ENCODE results near the gene ZSCAN18. TPM values are rescaled to one million over a fixed set of nuclear protein-coding genes. Genes with fewer than 3 reads are reported as not detected.

Gene ZSCAN18
- total RNA-seq, 2 experiments from 2014 or later: 18.8 to 19.1 TPM

DNA sequence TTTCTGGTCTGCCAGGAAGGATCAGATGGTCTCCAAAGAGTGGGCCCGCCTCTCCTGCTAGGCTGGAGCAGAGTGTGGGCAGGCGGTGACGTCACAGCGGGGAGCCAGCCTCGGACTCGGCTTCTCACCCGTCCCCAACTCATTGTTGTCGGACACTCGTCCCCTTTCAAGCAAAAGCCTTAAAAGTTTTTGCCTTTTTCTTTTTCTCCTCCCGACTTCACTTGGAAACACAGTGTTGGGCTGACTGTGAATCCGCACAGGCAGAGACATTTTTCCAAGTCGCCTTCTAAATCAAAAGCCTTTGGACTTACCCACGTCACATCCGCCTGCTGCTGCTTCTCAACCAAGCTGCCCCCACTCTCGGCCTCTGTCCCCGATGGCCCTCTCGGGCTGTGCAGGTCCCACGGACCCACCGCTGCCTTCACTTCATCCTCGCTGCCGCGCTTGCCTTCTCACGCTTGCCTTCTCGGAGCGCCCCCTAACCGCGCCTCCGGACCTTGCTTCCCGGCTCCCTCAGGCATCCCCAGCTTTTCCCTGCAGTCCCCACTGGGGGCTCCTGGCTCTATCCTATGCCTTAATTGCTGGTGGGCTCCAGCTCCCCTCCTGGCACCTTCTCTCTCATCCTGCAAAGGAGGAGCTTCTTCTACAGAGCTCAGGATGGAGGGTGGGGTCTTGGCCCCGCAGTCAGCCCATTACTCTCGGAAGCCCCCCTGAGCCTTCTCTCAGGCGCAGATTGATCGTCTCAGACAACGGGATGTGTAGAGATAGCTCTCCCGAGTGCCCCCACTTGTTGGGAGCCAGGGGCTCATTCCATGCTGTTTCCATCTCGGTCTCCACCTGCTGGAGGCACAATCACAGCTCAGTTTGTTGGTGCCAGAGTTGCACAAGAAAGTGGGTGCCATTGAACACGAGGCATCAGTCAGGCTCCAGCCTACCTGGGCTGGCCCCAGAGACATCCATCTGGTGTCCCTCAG is 42.8 kb downstream of the ZSCAN18 start:
- ATAC-seq: no peak
- Mint-ChIP-seq H3K4me3 (peak overlapping the region; percentile 31), H3K27ac (no peak overlapping the region), H3K27me3 (ENCODE audit: low read depth) (no peaks in the 10 kb centered on the region), H3K4me1 (ENCODE audit: low read depth) (peaks cover 7% of the 10 kb centered on the region), H3K36me3 (ENCODE audit: low read depth) (peaks cover 29% of the 10 kb centered on the region), H3K9me3 (ENCODE audit: insufficient read depth) (peaks cover 40% of the 10 kb centered on the region)
- ChIA-PET POLR2A (no interaction called here), CTCF (no interaction called here)
- DNase-seq: no peak

- H3K9me3 Mint-ChIP-seq (ENCODE audit: insufficient read depth): peaks cover 44% of the 10 kb centered on the region
- H3K27ac Mint-ChIP-seq: no peak overlapping the region
- DNase-seq (no peak), ATAC-seq (no peak)
- no peaks in the 10 kb centered on the region for H3K27me3 Mint-ChIP-seq (ENCODE audit: low read depth)
- CTCF ChIA-PET: no interaction called here
- no peak overlapping the region for H3K4me3 Mint-ChIP-seq
- POLR2A ChIA-PET: no interaction called here
- peaks cover 20% of the 10 kb centered on the region for H3K36me3 Mint-ChIP-seq (ENCODE audit: low read depth)
- H3K4me1 Mint-ChIP-seq (ENCODE audit: low read depth): peaks cover 3% of the 10 kb centered on the region
Observed at GRCh38 chr19:58053480-58054156, 44.4 kb downstream of the ZSCAN18 start.

DNA sequence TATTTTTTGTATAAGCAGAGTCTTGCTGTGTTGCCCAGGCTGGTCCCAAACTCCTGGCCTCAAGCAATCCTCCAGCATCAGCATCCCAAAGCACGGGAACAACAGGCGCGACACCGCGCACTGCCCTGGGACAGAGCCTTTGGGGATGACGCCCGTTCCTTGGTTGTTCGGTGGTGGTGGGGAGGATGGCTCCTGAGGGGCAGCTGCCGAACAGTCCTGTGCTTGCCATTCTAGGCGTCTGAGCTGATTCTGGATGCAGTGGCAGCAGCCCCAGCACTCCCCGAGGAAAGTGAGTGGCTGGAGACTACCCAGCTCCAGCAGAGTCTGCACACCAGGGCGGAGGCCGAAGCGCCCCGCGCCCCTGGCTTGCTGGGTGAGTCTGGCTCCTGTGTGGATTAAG is 45.8 kb downstream of the ZSCAN18 start:
- H3K4me3 Mint-ChIP-seq: no peak overlapping the region
- POLR2A ChIA-PET: no interaction called here
- CTCF ChIA-PET: no interaction called here
- H3K4me1 Mint-ChIP-seq (ENCODE audit: low read depth): peaks cover 3% of the 10 kb centered on the region
- DNase-seq (no peak), ATAC-seq (no peak)
- H3K36me3 Mint-ChIP-seq (ENCODE audit: low read depth): peaks cover 15% of the 10 kb centered on the region
- no peak overlapping the region for H3K27ac Mint-ChIP-seq
- no peaks in the 10 kb centered on the region for H3K27me3 Mint-ChIP-seq (ENCODE audit: low read depth)
- peaks cover 41% of the 10 kb centered on the region for H3K9me3 Mint-ChIP-seq (ENCODE audit: insufficient read depth)

- DNase-seq (no peak), ATAC-seq (no peak)
- H3K27me3 Mint-ChIP-seq (ENCODE audit: low read depth): no peaks in the 10 kb centered on the region
- ChIA-PET POLR2A (no interaction called here), CTCF (no interaction called here)
- H3K9me3 Mint-ChIP-seq (ENCODE audit: insufficient read depth): peaks cover 40% of the 10 kb centered on the region
- H3K27ac Mint-ChIP-seq: no peak overlapping the region
- H3K4me1 Mint-ChIP-seq (ENCODE audit: low read depth): no peaks in the 10 kb centered on the region
- H3K36me3 Mint-ChIP-seq (ENCODE audit: low read depth): peaks cover 7% of the 10 kb centered on the region
- H3K4me3 Mint-ChIP-seq: no peak overlapping the region
Observed at GRCh38 chr19:58047672-58048071, 50.4 kb downstream of the ZSCAN18 start.

GRCh38 chr19:58046856-58047255 is 51.2 kb downstream of the ZSCAN18 start:
- Mint-ChIP-seq H3K27me3 (ENCODE audit: low read depth) (no peaks in the 10 kb centered on the region), H3K4me3 (no peak overlapping the region), H3K27ac (no peak overlapping the region), H3K4me1 (ENCODE audit: low read depth) (no peaks in the 10 kb centered on the region), H3K9me3 (ENCODE audit: insufficient read depth) (peaks cover 44% of the 10 kb centered on the region), H3K36me3 (ENCODE audit: low read depth) (peaks cover 6% of the 10 kb centered on the region)
- ChIA-PET CTCF (no interaction called here), POLR2A (no interaction called here)
- DNase-seq (no peak), ATAC-seq (no peak)

GRCh38 chr19:58045411-58046050 is 52.5 kb downstream of the ZSCAN18 start:
- Mint-ChIP-seq H3K9me3 (ENCODE audit: insufficient read depth) (peaks cover 53% of the 10 kb centered on the region), H3K27ac (no peak overlapping the region), H3K4me3 (no peak overlapping the region), H3K36me3 (ENCODE audit: low read depth) (peaks cover 3% of the 10 kb centered on the region), H3K27me3 (ENCODE audit: low read depth) (no peaks in the 10 kb centered on the region), H3K4me1 (ENCODE audit: low read depth) (no peaks in the 10 kb centered on the region)
- DNase-seq (no peak), ATAC-seq (no peak)
- ChIA-PET CTCF (no interaction called here), POLR2A (no interaction called here)

DNA sequence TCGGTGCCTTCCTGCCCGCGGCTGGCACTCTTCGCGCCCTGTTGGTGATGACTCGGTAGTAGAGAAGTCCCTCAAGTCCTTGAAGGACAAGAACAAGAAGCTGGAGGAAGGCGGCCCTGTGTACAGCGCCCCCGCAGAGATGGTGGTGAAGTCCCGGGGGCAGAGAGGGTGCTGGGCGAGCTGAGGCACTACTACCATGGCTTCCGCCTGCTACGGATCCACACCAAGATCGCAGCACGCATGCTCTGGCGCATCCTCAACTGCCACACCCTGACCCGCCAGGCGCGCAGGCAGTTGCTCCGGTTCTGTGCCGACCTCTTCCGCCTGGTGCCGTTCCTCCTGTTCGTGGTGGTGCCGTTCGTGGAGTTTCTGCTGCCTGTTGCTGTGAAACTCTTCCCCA is 53.1 kb downstream of the ZSCAN18 start:
- Mint-ChIP-seq H3K27ac (no peak overlapping the region), H3K4me3 (no peak overlapping the region), H3K9me3 (ENCODE audit: insufficient read depth) (peaks cover 54% of the 10 kb centered on the region), H3K4me1 (ENCODE audit: low read depth) (no peaks in the 10 kb centered on the region), H3K27me3 (ENCODE audit: low read depth) (no peaks in the 10 kb centered on the region), H3K36me3 (ENCODE audit: low read depth) (peaks cover 3% of the 10 kb centered on the region)
- DNase-seq (no peak), ATAC-seq (no peak)
- POLR2A ChIA-PET: no interaction called here
- CTCF ChIA-PET: no interaction called here

GRCh38 chr19:58044391-58044790 is 53.6 kb downstream of the ZSCAN18 start:
- no peak for DNase-seq
- H3K4me3 Mint-ChIP-seq: no peak overlapping the region
- ChIA-PET POLR2A (no interaction called here), CTCF (no interaction called here)
- H3K36me3 Mint-ChIP-seq (ENCODE audit: low read depth): peaks cover 3% of the 10 kb centered on the region
- no peak overlapping the region for H3K27ac Mint-ChIP-seq
- H3K27me3 Mint-ChIP-seq (ENCODE audit: low read depth): no peaks in the 10 kb centered on the region
- H3K4me1 Mint-ChIP-seq (ENCODE audit: low read depth): no peaks in the 10 kb centered on the region
- ATAC-seq: no peak
- peaks cover 50% of the 10 kb centered on the region for H3K9me3 Mint-ChIP-seq (ENCODE audit: insufficient read depth)

DNA sequence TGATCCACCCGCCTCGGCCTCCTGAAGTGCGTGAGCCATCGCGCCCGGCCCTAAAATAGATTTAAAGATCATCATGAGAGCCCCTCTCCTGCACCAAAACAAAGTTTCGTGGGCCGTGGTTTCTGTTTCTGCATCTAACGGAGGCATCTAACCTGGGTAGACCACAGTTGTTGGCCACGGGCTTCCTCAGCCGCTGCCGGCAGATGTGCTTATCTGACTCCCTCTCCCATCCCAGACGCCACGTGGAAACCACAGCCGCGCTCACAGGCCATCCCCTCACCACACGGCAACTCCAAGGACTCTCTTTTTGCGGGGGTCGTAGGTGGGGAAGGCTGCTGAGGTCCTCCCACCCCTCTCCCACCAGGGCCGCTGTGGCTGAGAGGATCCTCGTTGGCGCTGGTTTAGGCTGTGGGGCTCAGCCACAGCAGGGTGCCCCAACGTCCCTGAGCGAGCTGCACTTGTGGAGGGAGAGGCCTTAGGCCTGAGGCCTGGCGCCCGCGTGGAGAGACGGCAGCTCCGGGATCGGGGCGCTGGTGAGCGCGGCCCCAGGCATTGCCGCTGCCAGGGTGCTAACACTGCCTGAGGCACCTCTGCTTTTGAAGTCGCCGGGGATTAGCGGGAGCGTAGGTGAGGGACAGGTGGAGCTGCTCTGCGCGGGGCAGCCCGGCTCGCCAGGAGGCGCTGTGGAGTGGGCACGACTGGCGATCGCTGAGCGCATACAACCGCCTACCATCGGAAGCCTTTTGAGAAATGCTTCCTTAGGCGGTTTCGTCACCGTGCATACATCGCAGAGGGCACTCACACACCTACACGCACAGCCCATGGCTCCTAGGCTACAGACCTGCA is 55.3 kb downstream of the ZSCAN18 start:
- Mint-ChIP-seq H3K27me3 (ENCODE audit: low read depth) (no peaks in the 10 kb centered on the region), H3K9me3 (ENCODE audit: insufficient read depth) (peaks cover 49% of the 10 kb centered on the region), H3K4me1 (ENCODE audit: low read depth) (no peaks in the 10 kb centered on the region), H3K36me3 (ENCODE audit: low read depth) (peaks cover 5% of the 10 kb centered on the region), H3K27ac (no peak overlapping the region), H3K4me3 (no peak overlapping the region)
- POLR2A ChIA-PET: no interaction called here
- ATAC-seq: no peak
- CTCF ChIA-PET: no interaction called here
- no peak for DNase-seq

GRCh38 chr19:58040751-58041525 is 57.1 kb downstream of the ZSCAN18 start:
- CTCF ChIA-PET: no interaction called here
- Mint-ChIP-seq H3K36me3 (ENCODE audit: low read depth) (peaks cover 5% of the 10 kb centered on the region), H3K4me3 (no peak overlapping the region), H3K4me1 (ENCODE audit: low read depth) (no peaks in the 10 kb centered on the region), H3K27me3 (ENCODE audit: low read depth) (no peaks in the 10 kb centered on the region), H3K27ac (no peak overlapping the region), H3K9me3 (ENCODE audit: insufficient read depth) (peaks cover 42% of the 10 kb centered on the region)
- POLR2A ChIA-PET: no interaction called here
- DNase-seq (no peak), ATAC-seq (no peak)

GRCh38 chr19:58038688-58039204 is 59.3 kb downstream of the ZSCAN18 start:
- Mint-ChIP-seq H3K4me3 (no peak overlapping the region), H3K4me1 (ENCODE audit: low read depth) (peaks cover 2% of the 10 kb centered on the region), H3K36me3 (ENCODE audit: low read depth) (peaks cover 10% of the 10 kb centered on the region), H3K27ac (no peak overlapping the region), H3K27me3 (ENCODE audit: low read depth) (peaks cover 4% of the 10 kb centered on the region), H3K9me3 (ENCODE audit: insufficient read depth) (peaks cover 51% of the 10 kb centered on the region)
- ATAC-seq: no peak
- no peak for DNase-seq
- CTCF ChIA-PET: no interaction called here
- POLR2A ChIA-PET: interaction anchor here (0.7 kb wide), 1 partner anchor 879 kb away, joined by 3 read pairs; no protein-coding TSS in a partner anchor

Data from activated CD8-positive, alpha-beta T cell treated with anti-CD3 and anti-CD28 coated beads, Interleukin-2, amount 10 ng/mL, durations not matched to agents 7 days and 5 days (primary cell).